Colonic mucosa (tissue), 4 donors: ENCODE measurements around the gene ATG4A. TPM values are rescaled to one million over a fixed set of nuclear protein-coding genes. Genes with fewer than 3 reads are reported as not detected.

ENCODE experiments used
- DNase-seq: peaks from one replicate; pipeline ENCODE4 v3.0.0-alpha.2; 2020
- H3K27ac ChIP-seq: fragments of 200-600 bp; one replicate; pipeline ENCODE4 v1.8.0; 2021
- H3K27me3 ChIP-seq: fragments of 200-600 bp; one replicate; pipeline ENCODE4 v1.8.0; 2021
- H3K36me3 ChIP-seq: fragments of 200-600 bp; one replicate; pipeline ENCODE4 v1.8.0; 2021
- H3K4me1 ChIP-seq: fragments of 200-600 bp; one replicate; pipeline ENCODE4 v1.8.0; 2021; ENCODE audit warnings: mild to moderate bottlenecking
- H3K4me3 ChIP-seq: fragments of 200-600 bp; one replicate; pipeline ENCODE4 v1.8.0; 2021
- H3K9ac ChIP-seq, 2 donors: one replicate each; pipeline ENCODE4 v1.7.0; 2013; ENCODE audit warnings: control low read depth in 2 of 2, low read depth in 2 of 2, low read length in 2 of 2
- H3K9me3 ChIP-seq: fragments of 200-600 bp; one replicate; pipeline ENCODE4 v1.8.0; 2021
- intact Hi-C: fragments of 100-400 bp; cut with DNase I; formaldehyde crosslinking; loops from one replicate; pipeline ENCODE4 v1.14.1; 2022
- total RNA-seq, 2 donors: library from RNA; stranded (reverse); fragmentation: NEBNext Ultra II Directional in 1 of 2; extraction: Animal tissue kit (Norgen Biotek cat#: 25700) in 1 of 2; gene quantifications; one replicate each; pipeline ENCODE4 v1.2.1, GENCODE V29; 2021
- TF ChIP-seq, protein P1 (sequence below): fragments of 200-600 bp; IDR thresholded peaks from one replicate; pipeline ENCODE4 v1.8.0; 2022; ENCODE audit warnings: antibody characterized with exemption, mild to moderate bottlenecking
- donor health status: healthy.
- donor health status: DM: no; HTN: no; CAD: no.
- donor health status: DM: no; HTN: no; CAD: no.

The ATG4A gene
- total RNA-seq, 2 donors from 2014 or later: 15.7 to 19.0 TPM

- H3K4me3 ChIP-seq: no peak overlapping the region
- no peak overlapping the region for H3K9ac ChIP-seq
- no peak for DNase-seq
- TF ChIP-seq, protein P1, sequence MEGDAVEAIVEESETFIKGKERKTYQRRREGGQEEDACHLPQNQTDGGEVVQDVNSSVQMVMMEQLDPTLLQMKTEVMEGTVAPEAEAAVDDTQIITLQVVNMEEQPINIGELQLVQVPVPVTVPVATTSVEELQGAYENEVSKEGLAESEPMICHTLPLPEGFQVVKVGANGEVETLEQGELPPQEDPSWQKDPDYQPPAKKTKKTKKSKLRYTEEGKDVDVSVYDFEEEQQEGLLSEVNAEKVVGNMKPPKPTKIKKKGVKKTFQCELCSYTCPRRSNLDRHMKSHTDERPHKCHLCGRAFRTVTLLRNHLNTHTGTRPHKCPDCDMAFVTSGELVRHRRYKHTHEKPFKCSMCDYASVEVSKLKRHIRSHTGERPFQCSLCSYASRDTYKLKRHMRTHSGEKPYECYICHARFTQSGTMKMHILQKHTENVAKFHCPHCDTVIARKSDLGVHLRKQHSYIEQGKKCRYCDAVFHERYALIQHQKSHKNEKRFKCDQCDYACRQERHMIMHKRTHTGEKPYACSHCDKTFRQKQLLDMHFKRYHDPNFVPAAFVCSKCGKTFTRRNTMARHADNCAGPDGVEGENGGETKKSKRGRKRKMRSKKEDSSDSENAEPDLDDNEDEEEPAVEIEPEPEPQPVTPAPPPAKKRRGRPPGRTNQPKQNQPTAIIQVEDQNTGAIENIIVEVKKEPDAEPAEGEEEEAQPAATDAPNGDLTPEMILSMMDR: no peak
- H3K27ac ChIP-seq: no peak overlapping the region
- intact Hi-C loops: no loop called here
- H3K4me1 ChIP-seq: no peaks in the 10 kb centered on the region
- H3K36me3 ChIP-seq: no peaks in the 10 kb centered on the region
- H3K9me3 ChIP-seq: no peaks in the 10 kb centered on the region
- H3K27me3 ChIP-seq: no peaks in the 10 kb centered on the region
These were observed 18.8 kb upstream of the ATG4A start for GRCh38 chrX:108072746-108073145.

GRCh38 chrX:108081110-108081509 lies 10.5 kb upstream of the ATG4A start:
- intact Hi-C loops: no loop called here

GRCh38 chrX:108087792-108088191 lies 3.8 kb upstream of the ATG4A start:
- TF ChIP-seq, protein P1: no peak
- intact Hi-C loops: no loop called here
- no peak for DNase-seq
- Histone ChIP-seq H3K9ac (no peak overlapping the region), H3K36me3 (no peaks in the 10 kb centered on the region), H3K27ac (no peak overlapping the region), H3K27me3 (no peaks in the 10 kb centered on the region), H3K4me1 (no peaks in the 10 kb centered on the region), H3K9me3 (no peaks in the 10 kb centered on the region), H3K4me3 (no peak overlapping the region)

More at GRCh38 chrX:108081110-108081509, 10.5 kb upstream of the ATG4A start:
- Histone ChIP-seq H3K4me1 (no peaks in the 10 kb centered on the region), H3K27ac (no peak overlapping the region), H3K9ac (no peak overlapping the region), H3K27me3 (no peaks in the 10 kb centered on the region), H3K9me3 (no peaks in the 10 kb centered on the region), H3K4me3 (no peak overlapping the region), H3K36me3 (no peaks in the 10 kb centered on the region)
- DNase-seq: no peak
- TF ChIP-seq, protein P1: no peak

GRCh38 chrX:108088511-108088910 lies 3.1 kb upstream of the ATG4A start:
- intact Hi-C loops: no loop called here
- no peak overlapping the region for H3K27ac ChIP-seq
- H3K4me3 ChIP-seq: no peak overlapping the region
- no peaks in the 10 kb centered on the region for H3K9me3 ChIP-seq
- no peaks in the 10 kb centered on the region for H3K27me3 ChIP-seq
- no peak for DNase-seq
- no peaks in the 10 kb centered on the region for H3K4me1 ChIP-seq
- H3K36me3 ChIP-seq: no peaks in the 10 kb centered on the region
- H3K9ac ChIP-seq: no peak overlapping the region
- TF ChIP-seq, protein P1: no peak

DNA sequence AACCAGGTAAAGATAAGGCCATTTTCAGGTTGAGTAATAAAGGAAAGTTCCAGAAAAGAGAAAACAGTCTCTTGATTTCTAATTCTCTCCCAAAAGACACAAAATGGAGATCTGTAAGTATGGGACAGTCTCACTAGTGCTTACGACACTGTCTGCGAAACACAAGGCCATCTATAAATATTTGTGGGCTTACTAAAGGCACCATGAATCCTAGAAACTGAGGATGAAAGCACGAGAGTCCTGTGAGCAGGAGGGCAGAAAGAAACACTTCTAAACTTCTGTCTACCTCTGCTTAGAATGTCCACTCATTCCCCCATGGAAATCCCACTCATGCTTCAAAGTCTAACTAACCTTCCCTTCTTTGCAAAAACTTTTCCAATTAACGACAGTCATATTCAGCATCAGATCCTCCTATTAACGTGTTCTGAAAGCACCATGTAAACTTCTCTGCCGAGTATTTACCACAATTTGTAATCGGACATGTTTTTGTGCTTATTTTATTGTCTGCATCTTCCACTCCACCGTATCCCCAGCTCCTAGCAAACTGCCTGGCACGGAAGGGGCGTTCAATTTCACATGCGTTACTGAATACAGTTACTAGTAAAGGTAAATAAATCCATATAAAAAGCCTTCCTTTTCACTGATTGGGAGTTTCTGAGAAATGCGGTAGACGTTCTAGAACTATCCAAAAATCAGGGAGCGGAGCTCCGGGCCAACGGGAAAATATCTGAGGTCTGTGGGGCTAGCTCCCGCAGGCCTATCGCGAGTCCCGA lies 901 bp upstream of the ATG4A start:
- no peaks in the 10 kb centered on the region for H3K4me1 ChIP-seq
- H3K36me3 ChIP-seq: no peaks in the 10 kb centered on the region
- peak overlapping the region; percentile 70 for H3K27ac ChIP-seq
- H3K27me3 ChIP-seq: no peaks in the 10 kb centered on the region
- TF ChIP-seq, protein P1: no peak
- no peak for DNase-seq
- intact Hi-C loops: no loop called here
- H3K9me3 ChIP-seq: no peaks in the 10 kb centered on the region
- peak overlapping the region; percentile 76 to 81 for H3K9ac ChIP-seq
- H3K4me3 ChIP-seq: peak overlapping the region; percentile 48
